NCI-H526 (cell line): ENCODE results near the gene PSME4.

Source experiments
- DNase-seq, 2 experiments: peaks; one replicate each; lab custom pipeline; 2025; lab: John Stamatoyannopoulos, UW

The PSME4 gene, protein sequence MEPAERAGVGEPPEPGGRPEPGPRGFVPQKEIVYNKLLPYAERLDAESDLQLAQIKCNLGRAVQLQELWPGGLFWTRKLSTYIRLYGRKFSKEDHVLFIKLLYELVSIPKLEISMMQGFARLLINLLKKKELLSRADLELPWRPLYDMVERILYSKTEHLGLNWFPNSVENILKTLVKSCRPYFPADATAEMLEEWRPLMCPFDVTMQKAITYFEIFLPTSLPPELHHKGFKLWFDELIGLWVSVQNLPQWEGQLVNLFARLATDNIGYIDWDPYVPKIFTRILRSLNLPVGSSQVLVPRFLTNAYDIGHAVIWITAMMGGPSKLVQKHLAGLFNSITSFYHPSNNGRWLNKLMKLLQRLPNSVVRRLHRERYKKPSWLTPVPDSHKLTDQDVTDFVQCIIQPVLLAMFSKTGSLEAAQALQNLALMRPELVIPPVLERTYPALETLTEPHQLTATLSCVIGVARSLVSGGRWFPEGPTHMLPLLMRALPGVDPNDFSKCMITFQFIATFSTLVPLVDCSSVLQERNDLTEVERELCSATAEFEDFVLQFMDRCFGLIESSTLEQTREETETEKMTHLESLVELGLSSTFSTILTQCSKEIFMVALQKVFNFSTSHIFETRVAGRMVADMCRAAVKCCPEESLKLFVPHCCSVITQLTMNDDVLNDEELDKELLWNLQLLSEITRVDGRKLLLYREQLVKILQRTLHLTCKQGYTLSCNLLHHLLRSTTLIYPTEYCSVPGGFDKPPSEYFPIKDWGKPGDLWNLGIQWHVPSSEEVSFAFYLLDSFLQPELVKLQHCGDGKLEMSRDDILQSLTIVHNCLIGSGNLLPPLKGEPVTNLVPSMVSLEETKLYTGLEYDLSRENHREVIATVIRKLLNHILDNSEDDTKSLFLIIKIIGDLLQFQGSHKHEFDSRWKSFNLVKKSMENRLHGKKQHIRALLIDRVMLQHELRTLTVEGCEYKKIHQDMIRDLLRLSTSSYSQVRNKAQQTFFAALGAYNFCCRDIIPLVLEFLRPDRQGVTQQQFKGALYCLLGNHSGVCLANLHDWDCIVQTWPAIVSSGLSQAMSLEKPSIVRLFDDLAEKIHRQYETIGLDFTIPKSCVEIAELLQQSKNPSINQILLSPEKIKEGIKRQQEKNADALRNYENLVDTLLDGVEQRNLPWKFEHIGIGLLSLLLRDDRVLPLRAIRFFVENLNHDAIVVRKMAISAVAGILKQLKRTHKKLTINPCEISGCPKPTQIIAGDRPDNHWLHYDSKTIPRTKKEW (N-terminal part only)

DNA sequence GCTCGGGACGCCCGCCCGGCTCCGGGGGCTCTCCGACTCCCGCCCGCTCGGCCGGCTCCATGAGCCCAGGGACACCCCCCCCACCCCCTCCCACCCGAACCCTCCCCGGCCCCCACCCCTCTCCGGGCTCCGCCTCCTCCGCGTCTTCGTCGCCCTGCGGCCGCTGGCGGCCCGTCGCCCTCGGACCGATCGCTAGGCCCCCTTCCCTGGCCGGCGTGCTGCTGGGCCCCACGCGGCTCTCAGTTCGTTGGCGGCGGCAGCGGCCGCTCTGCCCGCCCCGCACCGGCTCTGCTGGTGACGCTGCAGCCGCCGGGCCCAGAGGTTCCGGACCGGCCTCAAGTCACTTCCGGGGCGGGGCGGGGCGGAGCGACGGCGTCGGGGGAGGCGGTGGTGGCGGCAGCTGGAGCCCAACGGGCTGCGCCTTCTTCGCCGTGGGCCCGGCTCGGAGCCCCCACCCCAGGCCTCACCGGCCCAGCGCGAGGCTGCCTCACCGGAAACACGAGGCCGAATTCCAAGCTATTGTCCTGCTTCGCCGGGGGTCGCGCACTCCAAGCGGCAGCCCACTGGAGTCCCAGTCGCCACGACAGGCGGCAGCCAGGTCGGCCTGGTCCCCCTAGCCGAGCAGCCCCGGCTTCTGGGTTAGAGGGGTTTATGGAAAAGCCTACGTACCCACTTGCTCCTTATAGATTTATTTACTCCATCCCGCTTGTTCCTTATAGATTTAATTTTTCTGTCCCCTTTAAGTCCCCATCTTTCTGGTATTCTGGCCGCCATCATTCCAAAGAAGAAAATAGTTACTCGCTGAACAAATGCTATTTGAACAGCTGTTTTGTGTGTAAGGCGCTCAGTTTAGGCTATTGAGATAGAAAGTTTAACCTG lies at the start of gene PSME4:
Gene PSME4 (minus strand): TSS at position 270 of the 879 bp plus-strand sequence. CDS start 209 bp downstream, at position 61.
- peak; percentile 75 to 96 for DNase-seq

DNA sequence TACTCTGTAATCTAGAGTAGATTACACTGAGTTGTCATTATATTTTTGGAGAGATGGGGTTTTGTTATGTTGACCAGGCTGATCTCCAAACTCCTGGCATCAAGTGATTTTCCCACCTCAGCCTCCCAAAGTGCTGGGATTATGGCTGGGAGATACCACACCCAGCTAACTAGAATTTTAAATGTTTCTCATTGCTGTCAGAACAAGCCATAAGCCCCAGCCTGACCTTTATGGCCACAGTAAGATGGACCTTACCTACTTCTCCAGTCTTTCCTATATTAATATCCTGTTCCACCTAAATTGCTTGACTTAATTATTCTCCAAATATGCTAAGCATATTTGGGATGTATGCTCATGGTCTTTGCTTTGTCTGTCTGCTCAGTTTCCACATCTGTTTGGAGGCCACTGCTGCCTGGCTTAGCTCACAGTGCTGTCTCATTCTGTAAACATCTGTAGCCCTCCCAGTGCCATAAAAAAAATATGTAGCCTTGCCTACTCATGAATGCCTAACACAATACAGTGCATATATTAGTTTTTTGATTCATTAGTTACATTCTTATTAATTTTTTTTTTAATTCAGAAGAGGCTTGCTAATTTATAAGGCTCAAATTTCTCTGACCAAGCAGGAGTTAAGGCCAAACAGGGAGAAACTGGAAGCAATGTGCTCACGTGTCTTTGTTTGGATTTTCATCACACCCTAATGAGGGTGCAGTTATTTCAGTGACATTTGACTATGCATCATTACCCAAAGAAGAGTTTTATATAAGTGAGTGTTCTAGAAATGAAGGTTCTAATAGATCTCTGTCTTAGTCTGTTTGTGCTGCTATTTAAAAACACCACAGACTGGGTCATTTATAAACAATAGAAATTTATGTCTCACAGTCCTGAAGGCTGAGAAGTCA lies 45.3 kb upstream of the PSME4 start:
- no peak for DNase-seq

DNA sequence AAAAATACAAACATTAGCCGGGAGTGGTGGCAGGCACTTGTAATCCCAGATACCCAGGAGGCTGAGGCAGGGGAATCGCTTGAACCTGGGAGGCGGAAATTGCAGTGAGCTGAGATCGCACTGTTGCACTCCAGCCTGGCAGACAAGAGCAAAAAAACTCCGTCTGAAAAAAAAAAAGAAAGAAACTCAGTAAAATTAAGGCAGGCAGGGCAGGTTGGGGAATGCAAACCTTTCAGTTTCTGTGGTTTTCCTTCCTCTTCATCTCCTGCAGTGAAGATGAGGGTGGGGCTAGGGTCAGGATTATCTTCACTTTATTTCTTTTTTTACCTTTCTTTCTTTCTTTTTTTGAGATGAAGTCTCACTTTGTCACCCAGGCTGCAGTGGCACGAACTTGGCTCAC lies 43.2 kb upstream of the PSME4 start:
- no peak for DNase-seq

DNA sequence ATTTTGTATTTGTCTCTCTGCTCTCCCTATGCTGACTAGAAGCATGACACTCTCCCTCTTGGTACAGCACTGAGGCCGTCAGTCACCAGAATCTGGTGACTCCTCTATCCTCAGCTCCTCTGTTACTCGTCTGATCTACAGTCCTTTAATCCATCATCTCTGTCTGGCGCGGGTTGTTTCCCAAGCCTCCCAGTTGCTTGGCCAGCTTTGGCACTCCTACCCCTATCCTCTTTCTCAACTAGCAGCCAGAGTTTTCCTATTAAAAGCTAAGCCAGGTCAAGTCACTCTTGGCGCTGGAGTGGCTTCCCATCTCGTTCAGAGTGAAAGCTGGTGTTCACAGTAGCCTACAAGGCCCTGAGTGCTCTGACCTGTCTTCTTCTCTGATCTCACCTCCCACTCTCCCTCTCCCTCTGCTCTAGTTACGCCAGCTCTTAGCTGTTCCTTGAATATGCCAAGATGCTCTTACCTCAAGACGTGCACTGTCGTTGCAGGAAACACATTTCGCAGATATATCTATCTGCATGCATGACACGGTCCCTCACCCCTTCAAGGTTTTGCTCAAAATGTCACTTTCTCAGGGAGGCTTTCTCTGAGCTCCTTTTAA lies 41.8 kb upstream of the PSME4 start:
- DNase-seq = no peak

DNA sequence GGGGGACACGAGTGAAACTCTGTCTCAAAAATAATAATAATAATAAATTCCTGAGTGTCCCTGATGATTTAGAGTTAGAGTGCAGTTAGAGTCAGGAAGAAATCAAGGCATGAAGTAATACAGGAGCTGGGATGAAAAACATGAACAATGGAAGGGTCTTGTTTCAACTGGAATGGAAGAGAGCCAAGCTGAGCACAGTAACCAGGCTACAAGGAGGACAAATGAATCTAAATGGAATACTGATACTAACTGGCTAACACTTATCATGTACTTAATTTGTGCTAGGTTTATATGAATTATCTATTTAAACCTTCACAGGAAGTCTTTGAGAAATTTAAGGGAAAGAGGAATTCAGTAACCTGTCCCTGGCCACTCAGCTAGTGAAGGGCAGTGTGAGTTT lies 38.8 kb upstream of the PSME4 start:
- no peak for DNase-seq

DNA sequence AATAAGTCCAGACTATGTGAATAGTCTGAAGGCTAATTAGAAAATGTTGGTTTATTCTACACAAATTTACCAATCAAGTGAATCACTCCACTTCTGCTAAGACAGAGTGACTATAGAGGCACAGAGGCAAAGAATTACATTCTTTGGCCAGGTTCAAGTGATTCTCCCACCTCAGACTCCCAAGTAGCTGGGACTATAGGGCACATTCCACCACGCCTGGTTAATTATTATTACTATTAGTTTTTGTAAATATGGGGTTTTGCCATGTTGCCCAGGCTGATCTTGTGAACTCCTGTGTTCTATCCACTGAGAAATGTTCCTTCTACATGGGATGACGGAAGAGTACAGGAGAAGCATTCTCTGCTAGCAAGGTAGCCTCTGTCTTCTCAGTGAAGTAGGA lies 37.6 kb upstream of the PSME4 start:
- DNase-seq = no peak

DNA sequence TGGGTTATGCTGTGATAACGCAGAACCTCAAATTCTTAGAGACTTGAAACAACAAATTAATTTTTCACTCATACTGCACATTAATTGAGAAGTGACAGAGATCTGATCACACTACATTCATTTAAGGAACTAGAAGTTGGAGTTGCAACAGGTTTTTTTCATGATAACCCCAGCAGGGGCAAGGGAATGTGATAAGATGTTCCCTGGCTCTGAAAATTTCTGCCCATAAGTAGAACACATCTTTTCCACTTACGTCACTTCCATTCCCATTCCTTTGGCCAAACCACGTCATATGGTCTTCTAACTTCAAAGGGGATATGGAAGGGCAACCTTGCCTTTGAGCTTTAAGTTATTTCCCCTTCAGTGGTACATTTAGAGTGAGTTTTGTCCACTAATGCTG lies 29.7 kb upstream of the PSME4 start:
- DNase-seq = no peak

DNA sequence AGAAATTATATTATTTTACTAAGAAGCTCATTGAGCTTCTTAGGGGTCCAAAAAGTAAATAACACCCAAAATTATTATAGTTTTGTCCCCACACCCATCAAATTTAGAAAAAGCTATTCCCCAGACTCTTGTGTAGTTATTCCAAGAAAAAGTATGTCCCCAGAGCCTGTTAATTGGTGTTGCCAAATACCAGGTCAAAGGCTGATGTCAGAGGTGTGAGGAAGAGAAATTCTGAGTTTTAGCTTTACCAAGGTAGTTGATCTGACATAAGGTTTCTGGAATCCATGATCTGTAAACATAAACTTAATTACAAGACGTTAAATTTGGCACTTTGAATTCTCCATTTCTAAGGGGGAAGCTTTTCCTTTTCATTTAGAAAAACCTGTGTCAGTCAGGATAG lies 29.3 kb upstream of the PSME4 start:
- no peak for DNase-seq

DNA sequence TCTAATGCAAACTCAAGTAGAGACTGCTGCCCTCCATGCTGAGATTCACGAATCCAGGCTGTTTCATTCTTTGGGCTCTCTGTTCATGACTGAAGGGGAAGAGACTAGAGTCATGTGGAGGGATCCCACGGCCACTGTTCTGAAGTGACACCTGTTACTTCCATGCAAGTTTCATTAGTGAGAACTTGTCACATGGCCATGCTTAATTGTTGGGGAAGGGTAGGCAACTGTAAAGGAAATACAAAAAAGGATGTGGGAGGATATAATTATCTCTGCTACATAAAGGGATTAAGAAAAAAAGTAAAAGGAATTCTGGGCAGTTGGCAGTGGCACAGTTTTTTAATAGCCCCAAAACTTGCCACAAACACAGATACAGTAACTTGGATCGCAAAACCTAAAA lies 28.0 kb upstream of the PSME4 start:
- DNase-seq = no peak

DNA sequence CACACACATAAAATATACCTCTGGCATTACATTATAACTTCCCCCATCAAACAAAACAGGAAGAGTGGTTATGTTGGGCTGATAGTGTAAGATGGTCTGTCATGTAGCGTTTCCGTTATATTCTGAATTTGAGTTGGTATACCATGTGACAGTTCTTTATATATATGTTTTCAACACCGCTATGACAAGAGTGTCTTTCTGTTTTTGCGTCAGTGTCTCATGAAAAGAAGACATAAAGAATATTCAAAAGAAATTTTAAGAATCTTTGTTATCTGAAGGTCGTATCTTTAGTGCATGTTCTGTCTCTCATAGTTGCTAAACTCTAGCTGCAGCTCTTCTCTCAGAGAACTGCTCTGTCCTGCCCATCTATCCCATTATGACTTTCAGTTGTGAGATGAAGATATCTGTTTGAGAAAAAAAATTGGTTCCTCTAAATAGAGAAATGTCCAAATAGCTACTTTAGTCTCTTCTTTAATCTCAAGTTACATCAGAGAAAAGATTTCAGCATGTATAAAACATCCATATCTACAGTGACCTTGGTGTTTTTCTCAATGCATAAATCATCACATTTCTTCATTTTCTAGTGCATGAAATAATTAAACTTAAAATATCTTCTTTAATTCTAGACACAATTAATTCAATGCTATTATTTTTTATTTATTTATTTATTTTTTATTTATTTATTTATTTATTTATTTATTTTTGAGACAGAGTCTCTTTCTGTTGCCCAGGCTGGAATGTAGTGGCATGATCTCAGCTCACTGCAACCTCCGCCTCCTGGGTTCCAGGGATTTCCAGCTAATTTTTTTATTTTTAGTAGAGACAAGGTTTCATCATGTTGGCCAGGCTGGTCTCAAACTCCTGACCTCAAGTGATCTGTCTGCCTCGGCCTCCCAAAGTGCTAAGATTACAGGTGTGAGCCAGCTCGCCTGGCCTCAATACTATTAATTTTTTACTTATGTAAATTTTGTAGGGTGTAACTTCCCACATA lies 24.3 kb upstream of the PSME4 start:
- DNase-seq = no peak

DNA sequence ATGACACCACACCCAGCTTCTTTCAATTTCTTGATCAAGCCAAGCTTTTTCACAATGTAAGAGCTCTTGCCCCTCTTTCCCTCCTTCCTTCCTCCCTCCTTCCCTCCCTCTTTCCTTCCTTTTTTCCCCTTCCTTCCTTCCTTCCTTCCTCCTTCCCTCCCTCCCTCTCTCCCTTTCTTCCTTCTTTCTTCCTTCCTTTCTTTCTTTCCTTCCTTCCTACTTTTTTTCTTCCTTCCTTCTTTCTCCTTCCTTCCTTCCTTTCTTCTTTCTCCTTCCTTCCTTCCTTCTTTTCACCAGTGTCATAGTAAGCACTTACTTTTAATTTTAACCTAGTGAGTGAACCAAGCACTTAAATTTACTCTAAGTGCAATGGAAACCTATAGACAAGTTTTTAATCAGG lies 21.2 kb upstream of the PSME4 start:
- no peak for DNase-seq

DNA sequence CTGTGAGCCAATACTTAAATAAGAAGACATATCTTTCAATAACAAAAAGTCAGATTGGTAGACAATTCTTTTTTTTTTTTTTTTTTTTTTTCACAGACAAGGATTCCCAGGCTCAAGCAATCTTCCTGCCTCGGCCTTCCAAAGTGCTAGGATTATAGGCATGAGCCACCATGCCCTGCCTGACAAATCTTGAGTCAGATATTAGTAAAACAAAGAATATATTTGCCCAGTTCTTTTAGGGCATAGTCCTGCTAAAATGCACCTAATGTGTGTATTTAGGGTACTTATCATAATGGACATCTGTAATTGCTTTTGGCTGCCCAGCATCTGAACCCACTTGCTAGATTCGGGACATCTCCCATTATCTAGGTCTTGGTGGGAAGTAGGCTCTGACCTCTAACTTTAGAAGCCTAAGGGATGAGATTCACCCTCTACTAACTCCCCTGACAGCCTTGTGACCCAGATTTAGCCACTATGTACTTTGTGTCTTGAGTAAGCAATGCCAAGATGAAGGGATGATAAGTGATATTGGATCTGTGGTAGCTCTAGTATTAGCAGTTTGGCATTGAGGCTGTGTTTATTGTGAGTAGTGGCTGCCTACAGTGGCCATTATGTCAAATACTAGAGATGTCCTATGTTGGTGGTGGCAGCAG lies 18.5 kb upstream of the PSME4 start:
- DNase-seq = no peak

DNA sequence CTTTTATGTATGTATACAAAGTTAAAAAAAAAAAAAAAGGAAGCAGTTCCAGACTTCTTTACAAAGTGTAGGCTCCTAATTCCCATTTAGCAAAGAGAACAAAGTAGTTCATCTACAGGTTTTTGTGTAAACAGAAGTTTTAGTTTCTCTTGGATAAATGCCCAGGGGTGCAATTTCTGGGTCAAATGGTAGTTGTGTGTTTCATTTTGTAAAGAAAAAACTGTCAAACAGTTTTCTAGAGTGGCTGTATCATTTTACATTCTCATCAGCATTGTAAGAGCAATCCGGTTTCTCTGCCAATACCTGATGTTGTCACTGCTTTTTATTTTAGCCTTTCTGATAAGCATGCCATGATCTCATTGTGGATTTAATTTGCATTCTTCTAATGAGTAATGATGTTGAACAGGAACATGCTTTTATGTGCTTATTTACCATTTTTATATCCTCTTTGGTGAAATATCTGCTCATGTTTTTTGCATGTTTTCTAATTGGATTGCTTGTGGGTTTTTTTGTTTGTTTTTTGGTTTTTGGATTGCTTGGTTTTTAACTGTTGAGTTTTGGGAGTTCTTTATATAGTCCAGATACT lies 16.6 kb upstream of the PSME4 start:
- DNase-seq = peak; percentile 57 to 60

DNA sequence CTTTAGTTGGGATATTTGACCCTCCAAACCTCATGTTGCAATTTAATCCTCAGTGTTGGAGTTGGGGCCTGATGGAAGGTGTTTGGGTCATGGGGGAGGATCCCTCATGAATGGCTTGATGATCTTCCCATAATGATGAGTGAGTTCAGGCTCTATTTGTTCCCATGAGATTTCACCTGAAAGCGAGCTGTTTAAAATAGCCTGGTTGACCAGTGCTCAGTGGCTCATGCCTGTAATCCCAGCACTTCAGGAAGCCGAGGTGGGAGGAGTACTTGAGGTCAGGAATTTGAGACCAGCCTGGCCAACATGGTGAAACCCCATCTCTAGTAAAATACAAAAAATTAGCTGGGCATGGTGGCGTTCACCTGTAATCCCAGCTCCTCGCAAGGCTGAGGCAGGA lies 14.9 kb upstream of the PSME4 start:
- no peak for DNase-seq

DNA sequence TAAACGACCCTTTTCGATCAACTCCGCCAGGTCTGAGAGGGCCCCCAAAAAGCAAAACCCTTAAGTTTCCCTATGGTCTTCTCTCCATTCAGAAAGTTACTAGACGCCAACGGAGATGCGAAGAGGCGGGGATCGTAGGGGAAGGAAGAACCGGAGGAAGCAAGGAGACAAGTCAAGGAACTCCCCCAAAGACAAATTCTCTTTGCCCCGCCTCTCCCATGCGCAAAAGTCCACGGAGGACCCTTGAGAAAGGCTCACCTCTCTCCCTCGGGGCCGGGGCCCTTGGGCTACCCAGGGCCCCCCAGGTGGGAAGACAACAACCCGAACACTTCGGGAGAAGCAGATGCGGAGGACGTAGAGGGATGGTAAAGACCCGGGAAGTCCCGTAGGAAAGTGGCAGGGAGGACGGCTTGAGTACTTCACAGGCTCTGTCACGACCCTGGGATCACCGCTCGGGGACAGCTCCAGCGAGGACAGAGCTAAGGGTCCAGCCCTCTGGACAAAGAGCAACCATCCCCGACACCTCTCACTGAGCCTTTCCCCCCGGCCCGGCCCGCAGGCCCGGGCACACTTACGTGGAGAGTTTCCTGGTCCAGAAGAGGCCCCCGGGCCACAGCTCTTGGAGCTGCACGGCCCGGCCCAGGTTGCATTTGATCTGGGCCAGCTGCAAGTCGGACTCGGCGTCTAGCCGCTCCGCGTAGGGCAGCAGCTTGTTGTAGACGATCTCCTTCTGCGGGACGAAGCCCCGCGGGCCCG lies 647 bp downstream of the PSME4 start:
- peak; percentile 11 to 84 for DNase-seq

DNA sequence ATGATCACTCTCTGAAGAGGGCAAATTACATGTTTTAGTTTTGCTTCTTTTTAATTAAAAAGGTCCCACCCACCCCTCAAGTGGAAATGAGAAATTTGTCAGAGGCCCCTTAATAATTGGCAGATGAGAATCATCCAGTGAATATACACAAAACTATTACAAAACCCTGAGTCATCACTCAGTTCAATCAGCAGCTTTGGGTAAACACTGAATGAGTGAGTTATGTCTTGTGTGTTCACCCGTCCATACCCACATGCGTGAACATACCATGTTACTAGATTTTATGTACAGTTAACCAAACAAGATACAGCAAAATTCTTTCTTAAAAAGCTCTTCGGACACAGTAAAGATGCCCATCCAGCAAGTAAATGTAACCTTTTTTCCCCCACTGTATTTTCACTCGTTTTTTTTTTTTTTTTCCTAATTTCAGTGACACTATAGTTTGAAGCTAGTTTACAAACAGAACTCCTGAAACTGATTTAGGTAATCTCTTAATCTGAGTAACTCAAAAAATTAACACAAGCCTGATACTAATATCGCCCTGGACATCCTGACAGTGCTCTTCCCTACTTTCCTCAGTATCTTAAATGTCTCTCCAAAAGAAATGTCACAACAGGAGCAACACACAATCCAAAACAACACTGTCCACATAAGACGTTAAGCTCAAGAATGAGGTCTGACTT lies 1.4 kb downstream of the PSME4 start:
- peak; percentile 19 to 51 for DNase-seq
